GM23338 (cell line): ENCODE results near the gene CEBPZOS. TPM values are rescaled to one million over a fixed set of nuclear protein-coding genes. Genes with fewer than 3 reads are reported as not detected.
A peak's percentile ranks its signal among the peaks of the same experiment; 100 is the strongest.

ENCODE experiments used
- ATAC-seq: fragments of 200-7000 bp; cut with Tn5 transposase; 3 replicates; pipeline ENCODE4 v1.9.1; 2020
- DNase-seq: peaks from one replicate; pipeline ENCODE4 v3.0.0-alpha.2; 2015; ENCODE audit warnings: low spot score
- H2AFZ ChIP-seq: fragments of 200-600 bp; sonication (generic); 2 replicates; pipeline ENCODE4 v1.8.0; 2016; ENCODE audit warnings: antibody characterized with exemption, mild to moderate bottlenecking, moderate library complexity
- H3F3A ChIP-seq: fragments of 200-600 bp; sonication (generic); replicated peaks from 2 replicates; pipeline ENCODE4 v1.8.0; 2017; ENCODE audit warnings: antibody characterized with exemption, mixed run types, low read depth
- H3K27ac ChIP-seq: fragments of 200-600 bp; sonication (generic); 2 replicates; pipeline ENCODE4 v1.6.1; 2016; ENCODE audit warnings: low read depth
- H3K27me3 ChIP-seq: fragments of 200-600 bp; sonication (generic); 2 replicates; pipeline ENCODE4 v1.8.0; 2016; ENCODE audit warnings: mild to moderate bottlenecking, mixed run types, moderate library complexity; ENCODE audit not compliant: insufficient read depth
- H3K36me3 ChIP-seq: fragments of 200-600 bp; sonication (generic); 2 replicates; pipeline ENCODE4 v1.8.0; 2016; ENCODE audit warnings: mild to moderate bottlenecking; ENCODE audit not compliant: insufficient read depth
- H3K4me1 ChIP-seq: fragments of 200-600 bp; sonication (generic); 2 replicates; pipeline ENCODE4 v1.8.0; 2016; ENCODE audit warnings: mild to moderate bottlenecking, moderate library complexity; ENCODE audit not compliant: insufficient read depth
- H3K4me2 ChIP-seq: fragments of 200-600 bp; sonication (generic); 2 replicates; pipeline ENCODE4 v1.7.1; 2017; ENCODE audit warnings: mixed run types
- H3K4me3 ChIP-seq: fragments of 200-600 bp; sonication (generic); 2 replicates; pipeline ENCODE4 v1.6.1; 2016; ENCODE audit warnings: mixed run types
- H3K79me2 ChIP-seq: fragments of 200-600 bp; sonication (generic); replicated peaks from 2 replicates; pipeline ENCODE4 v1.8.0; 2017; ENCODE audit warnings: mild to moderate bottlenecking; ENCODE audit not compliant: insufficient read depth
- H3K9me2 ChIP-seq: fragments of 200-600 bp; sonication (generic); 2 replicates; pipeline ENCODE4 v1.8.0; 2017; ENCODE audit not compliant: insufficient read depth
- H4K20me1 ChIP-seq: fragments of 200-600 bp; sonication (generic); replicated peaks from 2 replicates; pipeline ENCODE4 v1.8.0; 2017; ENCODE audit warnings: mild to moderate bottlenecking; ENCODE audit not compliant: insufficient read depth
- H3K27ac Mint-ChIP-seq: 2 replicates; pipeline ENCODE4 v1.8.0; 2020; ENCODE audit warnings: inconsistent platforms, mild to moderate bottlenecking, moderate library complexity, mixed read lengths
- H3K27me3 Mint-ChIP-seq: 3 replicates; pipeline ENCODE4 v1.8.0; 2022; ENCODE audit warnings: low read depth, mild to moderate bottlenecking, moderate library complexity, mixed read lengths, inconsistent platforms; ENCODE audit not compliant: insufficient read depth, poor library complexity
- H3K36me3 Mint-ChIP-seq: 3 replicates; pipeline ENCODE4 v1.8.0; 2021; ENCODE audit warnings: low read depth, mild to moderate bottlenecking, inconsistent platforms, moderate library complexity, mixed read lengths
- H3K4me1 Mint-ChIP-seq: 3 replicates; pipeline ENCODE4 v1.8.0; 2020; ENCODE audit warnings: mild to moderate bottlenecking, inconsistent platforms, mixed read lengths
- H3K4me3 Mint-ChIP-seq: 3 replicates; pipeline ENCODE4 v1.8.0; 2021; ENCODE audit warnings: moderate library complexity, mild to moderate bottlenecking, inconsistent platforms, mixed read lengths
- H3K9me3 Mint-ChIP-seq: 3 replicates; pipeline ENCODE4 v1.8.0; 2020; ENCODE audit warnings: moderate library complexity, mild to moderate bottlenecking, inconsistent platforms, mixed read lengths
- CTCF ChIP-seq, 2 experiments: fragments of 200-600 bp in 1 of 2; sonication (generic) in 1 of 2; conservative IDR thresholded peaks; 2 replicates each; pipeline versions ENCODE4 v1.5.1 to v1.6.1; 2016 to 2017; ENCODE audit warnings: antibody characterized with exemption in 2 of 2, low read depth in 2 of 2, mild to moderate bottlenecking in 2 of 2, moderate library complexity in 1 of 2
- EZH2phosphoT487 ChIP-seq: fragments of 200-600 bp; sonication (generic); IDR thresholded peaks from one replicate; pipeline ENCODE4 v1.8.1; 2018; ENCODE audit warnings: antibody characterized with exemption; ENCODE audit not compliant: unreplicated experiment
- JUNB ChIP-seq: IDR thresholded peaks from one replicate; pipeline ENCODE4 v1.6.1; 2016; ENCODE audit warnings: antibody characterized with exemption; ENCODE audit not compliant: unreplicated experiment
- NANOG ChIP-seq: IDR thresholded peaks from 2 replicates; pipeline ENCODE4 v1.6.1; 2016; ENCODE audit warnings: antibody characterized with exemption, borderline replicate concordance
- POLR2AphosphoS5 ChIP-seq: IDR thresholded peaks from 2 replicates; pipeline ENCODE4 v1.6.1; 2016; ENCODE audit warnings: antibody characterized with exemption, low read depth
- ZNF331 ChIP-seq: fragments of 250-450 bp; sonication (Bioruptor Pico); IDR thresholded peaks from 2 replicates; pipeline ENCODE4 v1.5.0; 2020; ENCODE audit warnings: low read depth, mild to moderate bottlenecking, moderate library complexity
- polyA plus RNA-seq: library from polyadenylated mRNA; unstranded; fragments of >200 nt; fragmentation: Nextera tagmentation; extraction: Ambion mirVana; gene quantifications from 2 replicates; pipeline ENCODE4 v1.2.1, GENCODE V29; 2016
- total RNA-seq: library from RNA; depleted of rRNA; stranded (reverse); fragments of >200 nt; shearing (Covaris generic); gene quantifications from 2 replicates; pipeline ENCODE4 v1.2.3, GENCODE V29; 2014
- TF ChIP-seq, protein P1 (sequence below): IDR thresholded peaks from one replicate; pipeline ENCODE4 v1.6.1; 2018; ENCODE audit warnings: antibody characterized with exemption; ENCODE audit not compliant: unreplicated experiment

The CEBPZOS gene
- total and polyA plus RNA-seq, 2 experiments from 2014 or later: 83.6 to 191 TPM

DNA sequence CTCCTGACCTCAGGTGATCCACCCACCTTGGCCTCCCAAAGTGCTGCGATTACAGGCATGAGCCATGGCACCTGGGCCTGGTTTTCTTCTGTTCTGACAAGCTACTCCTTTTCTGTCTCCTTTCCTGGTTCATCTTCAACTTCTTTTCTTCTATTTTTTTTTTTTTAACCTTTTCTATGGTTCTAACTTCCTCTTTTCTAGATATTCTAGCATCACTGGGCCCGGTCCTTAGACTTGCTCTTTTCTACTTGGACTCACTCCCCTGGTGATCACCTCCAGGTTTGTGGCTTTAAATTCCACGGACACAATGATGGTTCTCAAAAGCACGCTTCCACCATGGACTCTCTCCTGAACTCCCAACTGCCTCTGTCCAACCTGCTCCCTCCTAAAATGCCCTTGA, 41.5 kb upstream of the CEBPZOS start:
- no peak overlapping the region for H3K4me3 Mint-ChIP-seq
- peaks cover 23% of the 10 kb centered on the region for H3K36me3 Mint-ChIP-seq

More for the DNA sequence above, 41.5 kb upstream of the CEBPZOS start:
- Histone ChIP-seq H3F3A (0 out of 2 replicates have a peak, but pooled peaks cover 6% of the 10 kb centered on the region), H3K36me3 (no peaks in the 10 kb centered on the region), H3K4me2 (0 out of 2 replicates have a peak overlapping the region, but pooled peaks have one; percentile 94), H2AFZ (no peak overlapping the region), H3K27ac (no peak overlapping the region), H3K79me2 (peaks cover 60% of the 10 kb centered on the region), H4K20me1 (no peaks in the 10 kb centered on the region), H3K4me1 (peaks cover 37% of the 10 kb centered on the region), H3K4me3 (no peak overlapping the region), H3K9me2 (no peaks in the 10 kb centered on the region), H3K27me3 (peaks cover 4% of the 10 kb centered on the region; the same call in 1 of the 2 replicates)
- no peak for ATAC-seq
- no peak for DNase-seq
- Mint-ChIP-seq H3K4me1 (peaks cover 35% of the 10 kb centered on the region), H3K27me3 (peaks cover 9% of the 10 kb centered on the region), H3K27ac (no peak overlapping the region), H3K9me3 (no peaks in the 10 kb centered on the region; the same call in 2 of the 3 replicates)
- no peak for TF ChIP-seq CTCF (conservative IDR thresholded peaks at IDR 0.05; ENCODE audit: low read depth in 2 of 2)
- TF ChIP-seq POLR2AphosphoS5: no peak
- TF ChIP-seq EZH2phosphoT487: no peak
- TF ChIP-seq JUNB: no peak
- TF ChIP-seq, protein P1, sequence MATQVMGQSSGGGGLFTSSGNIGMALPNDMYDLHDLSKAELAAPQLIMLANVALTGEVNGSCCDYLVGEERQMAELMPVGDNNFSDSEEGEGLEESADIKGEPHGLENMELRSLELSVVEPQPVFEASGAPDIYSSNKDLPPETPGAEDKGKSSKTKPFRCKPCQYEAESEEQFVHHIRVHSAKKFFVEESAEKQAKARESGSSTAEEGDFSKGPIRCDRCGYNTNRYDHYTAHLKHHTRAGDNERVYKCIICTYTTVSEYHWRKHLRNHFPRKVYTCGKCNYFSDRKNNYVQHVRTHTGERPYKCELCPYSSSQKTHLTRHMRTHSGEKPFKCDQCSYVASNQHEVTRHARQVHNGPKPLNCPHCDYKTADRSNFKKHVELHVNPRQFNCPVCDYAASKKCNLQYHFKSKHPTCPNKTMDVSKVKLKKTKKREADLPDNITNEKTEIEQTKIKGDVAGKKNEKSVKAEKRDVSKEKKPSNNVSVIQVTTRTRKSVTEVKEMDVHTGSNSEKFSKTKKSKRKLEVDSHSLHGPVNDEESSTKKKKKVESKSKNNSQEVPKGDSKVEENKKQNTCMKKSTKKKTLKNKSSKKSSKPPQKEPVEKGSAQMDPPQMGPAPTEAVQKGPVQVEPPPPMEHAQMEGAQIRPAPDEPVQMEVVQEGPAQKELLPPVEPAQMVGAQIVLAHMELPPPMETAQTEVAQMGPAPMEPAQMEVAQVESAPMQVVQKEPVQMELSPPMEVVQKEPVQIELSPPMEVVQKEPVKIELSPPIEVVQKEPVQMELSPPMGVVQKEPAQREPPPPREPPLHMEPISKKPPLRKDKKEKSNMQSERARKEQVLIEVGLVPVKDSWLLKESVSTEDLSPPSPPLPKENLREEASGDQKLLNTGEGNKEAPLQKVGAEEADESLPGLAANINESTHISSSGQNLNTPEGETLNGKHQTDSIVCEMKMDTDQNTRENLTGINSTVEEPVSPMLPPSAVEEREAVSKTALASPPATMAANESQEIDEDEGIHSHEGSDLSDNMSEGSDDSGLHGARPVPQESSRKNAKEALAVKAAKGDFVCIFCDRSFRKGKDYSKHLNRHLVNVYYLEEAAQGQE: no peak
- TF ChIP-seq NANOG: no peak
- no peak for TF ChIP-seq ZNF331 (CRISPR knock-in tag)
